Daoy (cell line): ENCODE measurements around the gene ANXA3. TPM values are rescaled to one million over a fixed set of nuclear protein-coding genes. Genes with fewer than 3 reads are reported as not detected.
"Not testable (repeated sequence)": the region's sequence is repeated elsewhere in the genome, so short reads cannot be mapped to it uniquely, and the experiment has no call there.

Experiments
- DNase-seq: peaks from one replicate; pipeline ENCODE4 v3.0.0-alpha.2; 2015; ENCODE audit warnings: low read depth
- total RNA-seq: library from RNA; depleted of rRNA; stranded (reverse); fragments of >200 nt; shearing (Covaris generic); gene quantifications from 2 replicates; pipeline ENCODE4 v1.2.3, GENCODE V29; 2014; rRNA removed

Gene ANXA3, protein sequence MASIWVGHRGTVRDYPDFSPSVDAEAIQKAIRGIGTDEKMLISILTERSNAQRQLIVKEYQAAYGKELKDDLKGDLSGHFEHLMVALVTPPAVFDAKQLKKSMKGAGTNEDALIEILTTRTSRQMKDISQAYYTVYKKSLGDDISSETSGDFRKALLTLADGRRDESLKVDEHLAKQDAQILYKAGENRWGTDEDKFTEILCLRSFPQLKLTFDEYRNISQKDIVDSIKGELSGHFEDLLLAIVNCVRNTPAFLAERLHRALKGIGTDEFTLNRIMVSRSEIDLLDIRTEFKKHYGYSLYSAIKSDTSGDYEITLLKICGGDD
- 31.7 and 150 TPM in 2 replicates for total RNA-seq

- no peak for DNase-seq
Observed at GRCh38 chr4:78551420-78552351, at the start of gene ANXA3. Gene ANXA3, plus strand, starts transcription at chr4:78551770. Its CDS starts 2,704 bp downstream, at chr4:78554474.

- DNase-seq = not testable (repeated sequence)
Observed at GRCh38 chr4:78506260-78506659, 45.3 kb upstream of the ANXA3 start.

DNA sequence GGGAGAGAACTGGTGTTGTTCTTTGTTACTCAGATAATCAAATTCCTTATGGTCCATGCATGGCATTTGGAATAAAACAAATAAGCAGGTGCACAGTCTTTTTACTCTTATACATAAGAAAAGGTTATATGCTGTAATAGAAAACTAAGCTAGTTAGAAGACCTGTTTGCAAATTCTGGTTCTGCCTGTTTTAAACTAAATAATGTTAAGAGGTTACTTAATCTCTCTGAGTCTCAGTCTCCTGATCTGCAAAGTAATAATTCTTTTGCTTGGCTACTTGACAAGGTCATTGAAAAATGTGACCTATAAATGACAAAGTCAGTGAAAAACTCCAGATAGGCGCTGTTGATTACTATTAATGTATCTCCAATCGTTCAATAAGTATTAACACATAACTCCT lies 42.5 kb upstream of the ANXA3 start:
- DNase-seq = no peak

- DNase-seq = no peak
Observed at GRCh38 chr4:78510108-78510507, 41.5 kb upstream of the ANXA3 start.

GRCh38 chr4:78510681-78511080 lies 40.9 kb upstream of the ANXA3 start:
- no peak for DNase-seq

GRCh38 chr4:78512357-78512920 lies 39.1 kb upstream of the ANXA3 start:
- no peak for DNase-seq

GRCh38 chr4:78513411-78513975 lies 38.1 kb upstream of the ANXA3 start:
- no peak for DNase-seq

DNA sequence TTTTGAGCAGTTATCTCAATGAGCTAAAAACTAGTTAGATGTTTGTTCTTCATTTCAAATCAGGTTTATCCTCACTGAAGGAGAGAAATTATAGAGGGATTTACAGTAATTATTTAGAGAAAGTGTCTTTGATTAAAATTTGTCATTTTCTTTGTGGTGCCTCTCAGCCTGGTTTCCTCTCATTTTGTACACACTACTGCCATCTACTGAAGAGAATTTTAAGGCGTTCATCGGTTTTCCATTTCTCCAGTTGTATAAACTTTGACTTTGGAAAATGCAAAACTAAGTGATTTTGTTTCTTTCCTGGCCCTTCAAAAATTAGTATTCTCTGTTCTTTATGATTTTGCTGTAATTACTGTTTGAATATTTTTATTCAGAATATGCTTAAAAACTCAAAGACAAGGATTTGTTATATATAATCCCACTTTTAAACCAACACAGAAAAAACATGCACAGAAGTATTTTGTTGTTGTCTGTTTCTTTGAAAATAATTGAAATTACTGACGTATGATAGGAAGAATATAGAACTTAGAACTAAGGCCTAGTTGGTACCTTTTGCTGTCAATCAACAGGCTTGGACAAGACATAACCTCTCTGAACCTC lies 34.4 kb upstream of the ANXA3 start:
- peak; percentile 4 for DNase-seq

DNA sequence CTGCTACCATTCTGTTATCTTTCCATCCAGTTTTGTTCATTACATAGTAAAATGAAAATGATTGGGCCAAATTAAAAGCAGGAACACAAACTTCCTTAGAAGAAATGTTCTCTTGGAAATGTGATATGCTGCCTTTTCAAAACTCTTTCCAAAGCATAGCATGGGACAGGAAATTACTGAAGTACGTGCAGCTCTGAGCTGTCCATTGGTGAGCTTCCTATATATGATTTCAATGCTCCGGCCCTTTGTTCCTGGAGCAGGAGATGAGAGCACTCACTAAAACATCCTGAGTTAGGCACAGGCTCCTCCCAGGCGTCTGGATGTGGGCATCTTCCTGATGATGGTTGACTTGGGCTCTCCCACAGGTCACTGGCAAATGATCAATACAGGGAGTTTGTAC lies 33.0 kb upstream of the ANXA3 start:
- no peak for DNase-seq

DNA sequence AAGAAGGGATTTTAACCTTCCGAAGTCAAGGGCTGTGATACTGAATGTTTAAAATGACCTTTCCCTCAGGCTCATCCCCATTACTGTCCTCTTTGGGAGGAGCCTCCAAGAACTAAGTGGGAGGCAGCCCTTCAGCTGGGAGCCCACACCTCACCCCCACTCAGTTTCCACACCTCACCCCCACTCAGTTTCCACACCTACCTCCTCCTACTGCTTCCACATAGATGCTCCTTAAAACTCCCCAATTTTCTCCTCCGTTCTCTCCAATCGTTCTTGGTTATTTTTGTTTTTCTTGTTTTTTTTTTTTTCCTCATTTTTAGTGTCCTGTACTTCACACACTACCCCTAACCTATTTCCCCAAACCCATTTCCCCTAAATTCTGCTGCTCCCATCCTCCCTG lies 31.6 kb upstream of the ANXA3 start:
- no peak for DNase-seq

DNA sequence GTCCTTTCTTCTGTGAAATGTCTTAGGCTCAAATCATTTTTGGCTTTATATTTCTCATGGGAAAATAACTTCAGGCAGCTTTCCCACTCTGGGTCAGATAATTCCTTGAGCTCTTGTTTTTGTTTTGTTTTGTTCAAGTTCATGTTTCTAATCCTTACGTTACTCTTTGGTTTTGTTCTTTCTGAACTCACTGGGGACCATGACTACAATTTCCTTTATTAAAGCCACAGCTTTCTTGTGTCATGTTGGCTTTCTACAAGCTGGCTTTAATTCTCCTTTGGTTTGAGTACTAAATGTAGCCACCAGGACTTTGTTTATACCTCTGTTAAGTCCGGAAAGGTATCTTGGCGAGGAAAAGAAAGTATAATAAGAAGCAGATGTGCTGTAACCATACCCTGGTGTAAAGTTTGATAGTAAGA lies 30.8 kb upstream of the ANXA3 start:
- no peak for DNase-seq

DNA sequence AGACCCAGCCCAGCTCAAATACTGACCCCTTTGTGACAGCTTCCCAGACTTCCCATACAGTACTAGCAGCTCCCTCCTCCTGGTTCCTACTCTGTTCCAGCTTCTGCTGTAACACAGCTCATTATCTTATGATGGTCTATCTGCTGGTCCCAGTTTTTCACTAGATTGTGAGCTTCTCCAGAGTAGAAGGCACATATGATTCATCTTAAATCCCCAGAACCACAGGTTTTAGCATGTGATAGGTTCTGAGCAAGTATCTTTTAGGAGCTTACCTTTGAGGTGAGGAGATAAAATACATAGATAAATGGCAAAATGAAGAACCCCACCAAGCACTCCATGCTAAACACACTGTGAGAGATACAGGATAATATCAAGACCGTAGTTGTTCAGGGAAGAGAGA lies 27.6 kb upstream of the ANXA3 start:
- no peak for DNase-seq

DNA sequence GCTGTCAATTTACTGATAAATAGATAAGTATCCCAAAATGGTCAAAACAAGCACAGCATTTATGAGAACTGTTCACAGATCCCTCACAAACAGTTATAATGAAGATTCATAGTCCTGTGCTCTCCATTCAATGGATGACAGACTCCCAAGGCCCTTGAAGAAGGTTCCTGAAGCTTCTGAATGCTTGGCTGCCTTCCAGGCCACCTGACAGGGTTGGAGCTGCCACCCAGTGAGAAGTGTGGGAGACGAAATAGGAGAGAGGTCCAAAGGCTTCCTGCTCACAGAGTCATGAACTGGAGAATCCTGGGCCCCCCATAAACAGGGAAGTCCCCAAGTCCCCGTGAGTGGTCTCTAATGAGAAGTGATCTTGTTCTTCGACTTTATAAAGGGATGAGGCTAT lies 26.0 kb upstream of the ANXA3 start:
- DNase-seq = no peak

DNA sequence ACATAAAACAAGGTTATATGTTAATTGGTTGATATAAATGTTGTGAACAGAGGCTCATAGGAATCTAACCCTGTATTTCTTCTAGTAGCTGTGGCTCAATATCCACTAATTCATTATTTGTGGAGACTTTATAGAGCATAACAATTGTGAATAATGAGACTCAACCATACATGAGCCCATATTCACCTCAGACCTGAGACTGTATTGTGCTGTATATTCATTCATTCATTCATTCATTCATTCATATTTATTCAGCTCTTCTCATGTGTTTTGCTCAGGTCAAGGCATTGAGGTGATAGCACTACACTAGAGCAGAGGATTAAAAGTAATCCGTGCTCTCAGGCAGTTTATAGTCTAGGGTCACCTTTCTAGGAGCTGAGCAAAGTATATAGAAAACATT lies 24.5 kb upstream of the ANXA3 start:
- DNase-seq = no peak

- no peak for DNase-seq
Observed at GRCh38 chr4:78527555-78527954, 24.0 kb upstream of the ANXA3 start.

DNA sequence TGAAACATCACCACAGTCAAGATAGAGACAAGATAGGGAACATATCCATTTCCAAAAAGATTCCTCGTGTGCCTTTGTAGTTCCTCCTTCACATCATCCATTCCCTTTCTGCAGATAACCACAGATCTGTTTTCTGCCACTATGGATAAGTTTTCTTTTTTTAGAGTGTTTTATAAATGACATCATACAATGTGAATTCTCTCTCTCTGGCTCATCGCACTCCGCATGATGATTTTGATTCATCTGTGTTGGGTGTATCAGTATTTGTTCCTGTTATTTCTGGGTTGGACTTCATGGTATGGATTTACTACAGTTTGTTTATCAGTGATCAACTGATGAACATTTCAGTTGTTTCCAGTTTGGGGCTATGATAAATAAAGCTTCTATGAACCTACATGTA lies 23.2 kb upstream of the ANXA3 start:
- no peak for DNase-seq

DNA sequence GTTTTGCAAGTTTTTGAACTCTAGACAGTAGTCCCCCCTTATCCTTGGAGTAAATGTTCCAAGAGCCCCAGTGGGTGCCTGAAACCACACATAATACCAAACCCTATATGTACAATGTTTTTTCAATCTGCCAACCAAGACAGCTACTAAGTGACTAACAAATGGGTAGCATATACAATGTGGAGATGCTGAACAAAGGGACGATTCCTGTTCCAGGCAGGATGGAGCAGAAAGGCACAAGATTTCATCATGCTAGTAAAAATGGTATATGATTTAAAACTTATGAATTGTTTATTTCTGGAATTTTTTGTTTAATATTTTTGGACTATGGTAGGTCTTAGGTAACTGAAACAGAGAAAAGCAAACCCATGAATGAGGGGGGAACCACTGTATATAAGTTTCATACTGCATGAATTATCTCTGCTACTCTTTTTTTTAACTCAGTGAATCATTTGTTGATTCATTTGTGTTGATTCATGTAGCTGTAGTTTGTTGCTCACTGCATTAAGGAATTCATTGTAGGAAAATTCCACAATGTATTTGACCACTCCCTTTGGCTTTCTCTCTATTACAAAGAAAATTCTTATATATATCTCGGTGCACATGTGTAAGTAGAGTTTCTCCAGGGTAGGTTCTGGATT lies 21.9 kb upstream of the ANXA3 start:
- no peak for DNase-seq

- no peak for DNase-seq
Observed at GRCh38 chr4:78532046-78532445, 19.5 kb upstream of the ANXA3 start.

- DNase-seq = no peak
Observed at GRCh38 chr4:78533854-78534253, 17.7 kb upstream of the ANXA3 start.

GRCh38 chr4:78534286-78534955 lies 17.1 kb upstream of the ANXA3 start:
- no peak for DNase-seq

DNA sequence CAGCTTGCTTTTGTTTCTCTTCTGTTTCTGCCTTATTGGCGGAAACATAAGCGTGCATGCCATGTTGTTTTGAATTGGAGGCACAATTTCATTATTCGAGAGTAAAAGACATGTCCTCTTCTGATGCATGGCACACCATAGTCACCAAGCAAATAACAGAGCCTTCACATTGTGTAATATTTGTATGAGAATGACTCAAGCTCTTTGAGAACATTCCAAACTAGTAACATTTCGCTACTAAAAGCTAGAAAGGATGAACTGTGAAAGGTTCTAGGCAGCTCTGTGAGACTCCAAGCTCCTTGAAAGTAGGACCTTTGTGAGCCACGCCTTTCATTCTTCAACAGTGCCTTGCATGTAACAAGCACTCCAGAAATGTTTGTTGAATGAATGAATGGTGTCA lies 9.2 kb upstream of the ANXA3 start:
- no peak for DNase-seq
